Jurkat, Clone E6-1 (cell line): ENCODE data around the gene ICE2.

Source experiments
- DNase-seq: peaks from one replicate; pipeline ENCODE4 v3.0.0-alpha.2; 2011; ENCODE audit warnings: low read depth, low spot score
- H3K4me3 ChIP-seq: 2 replicates; pipeline ENCODE4 v1.5.1; 2011; ENCODE audit warnings: mild to moderate bottlenecking, low read length, control low read depth, moderate library complexity

ICE2 gene

GRCh38 chr15:60379525-60380274 is 99.2 kb downstream of the ICE2 start:
- H3K4me3 ChIP-seq, result no peak overlapping the region
- no peak for DNase-seq

DNA sequence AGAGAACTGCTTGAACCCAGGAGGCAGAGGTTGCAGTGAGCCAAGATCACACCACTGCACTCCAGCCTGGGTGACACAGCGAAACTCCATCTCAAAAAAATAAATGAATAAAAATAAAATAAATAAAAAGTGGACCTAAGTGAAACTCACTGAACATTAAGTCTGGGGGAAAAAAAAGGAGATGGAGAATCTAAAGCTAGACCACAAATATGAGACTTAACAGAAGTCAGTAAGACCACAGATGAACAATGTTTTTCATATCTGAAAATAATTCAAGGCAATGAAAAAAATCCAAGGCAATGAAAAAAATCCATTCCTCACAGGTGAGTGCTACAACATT is 99.8 kb downstream of the ICE2 start:
- DNase-seq, result no peak
- no peak overlapping the region for H3K4me3 ChIP-seq

DNA sequence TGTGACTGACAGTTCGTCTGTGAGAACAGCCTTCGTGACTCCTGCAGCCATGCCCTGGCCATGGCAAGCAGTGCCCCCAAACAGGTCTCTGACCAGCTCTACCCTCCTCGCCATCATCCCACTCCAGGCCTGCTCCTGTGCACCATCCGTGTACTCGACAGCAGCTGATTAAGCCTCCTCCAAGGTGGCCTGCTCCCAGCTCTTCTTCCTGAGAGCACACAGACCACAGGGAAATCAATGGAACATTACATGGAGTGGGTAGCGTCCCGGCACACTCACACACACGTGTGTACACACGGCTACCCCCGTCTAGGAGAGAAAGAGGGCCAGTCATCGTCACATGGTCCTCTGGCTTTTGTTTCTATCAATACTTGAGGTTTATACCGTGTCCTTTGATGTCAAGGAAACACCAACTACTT is 102.3 kb downstream of the ICE2 start:
- no peak overlapping the region for H3K4me3 ChIP-seq
- DNase-seq, result no peak

- no peak overlapping the region for H3K4me3 ChIP-seq
- no peak for DNase-seq
Observed at GRCh38 chr15:60375306-60375705, 103.6 kb downstream of the ICE2 start.

DNA sequence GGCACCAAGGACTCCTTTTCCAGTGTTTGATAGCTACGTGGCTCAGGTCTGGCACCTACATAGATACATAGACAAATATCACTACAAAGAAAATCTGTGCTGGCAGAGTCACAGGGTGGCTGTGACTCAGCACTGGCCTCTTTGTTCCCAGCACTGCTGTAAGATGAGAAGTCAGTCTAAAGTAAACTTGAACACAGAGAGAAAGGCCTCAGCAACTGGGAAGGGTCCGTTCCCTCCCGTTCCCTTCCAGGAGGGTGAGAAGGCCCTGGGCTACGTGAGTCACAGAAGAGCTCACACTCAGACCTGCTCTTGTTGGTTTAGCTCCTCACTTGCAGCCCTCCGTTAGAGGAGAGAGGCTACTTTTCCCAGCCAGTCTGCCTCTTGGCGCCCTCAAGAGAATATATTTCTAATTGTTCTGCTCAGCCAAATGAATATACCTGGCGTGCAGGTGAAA is 104.3 kb downstream of the ICE2 start:
- H3K4me3 ChIP-seq, result no peak overlapping the region
- DNase-seq, result no peak

- no peak for DNase-seq
- no peak overlapping the region for H3K4me3 ChIP-seq
Observed at GRCh38 chr15:60374209-60374608, 104.7 kb downstream of the ICE2 start.

DNA sequence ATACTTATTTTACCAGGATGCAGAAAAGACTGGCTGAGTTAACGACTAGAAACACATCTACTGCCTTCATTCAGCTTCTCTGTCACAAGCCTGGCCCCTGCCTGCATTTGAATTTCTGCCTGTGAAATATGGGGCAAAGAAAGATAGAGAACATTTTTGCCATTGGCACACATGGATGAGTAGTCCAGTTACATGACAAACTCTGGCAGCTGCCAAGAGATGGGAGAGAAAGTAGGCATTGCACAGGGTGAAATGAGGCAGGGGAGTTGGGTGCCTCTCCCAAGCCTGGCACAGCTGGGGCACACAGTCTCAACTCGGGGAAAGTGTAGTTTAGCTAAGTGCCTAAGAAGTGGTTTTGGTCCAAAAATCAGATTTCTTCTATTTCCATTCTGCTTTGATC is 105.2 kb downstream of the ICE2 start:
- DNase-seq, result no peak
- no peak overlapping the region for H3K4me3 ChIP-seq

DNA sequence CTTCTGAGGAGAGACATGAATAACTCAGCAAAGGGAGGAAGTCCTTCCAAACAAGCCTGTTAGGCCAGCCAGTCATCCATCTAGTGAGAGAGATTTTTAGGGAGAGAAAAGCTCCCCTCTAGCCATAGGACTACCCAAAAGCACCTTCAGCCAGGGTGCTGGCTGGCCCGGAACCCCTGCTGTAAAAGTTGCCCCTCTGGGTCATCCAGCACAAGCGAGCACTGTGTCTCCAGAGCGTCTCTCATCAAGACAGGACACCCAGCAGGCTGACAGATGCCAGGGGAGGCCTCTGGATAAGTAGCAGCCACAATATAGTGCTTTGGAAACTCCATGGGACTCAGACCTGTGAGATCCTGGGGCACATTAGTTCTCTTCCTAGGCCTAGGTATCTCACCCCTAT is 105.6 kb downstream of the ICE2 start:
- no peak for DNase-seq
- H3K4me3 ChIP-seq, result no peak overlapping the region

- DNase-seq, result no peak
- H3K4me3 ChIP-seq, result no peak overlapping the region
Observed at GRCh38 chr15:60372756-60373155, 106.2 kb downstream of the ICE2 start.

DNA sequence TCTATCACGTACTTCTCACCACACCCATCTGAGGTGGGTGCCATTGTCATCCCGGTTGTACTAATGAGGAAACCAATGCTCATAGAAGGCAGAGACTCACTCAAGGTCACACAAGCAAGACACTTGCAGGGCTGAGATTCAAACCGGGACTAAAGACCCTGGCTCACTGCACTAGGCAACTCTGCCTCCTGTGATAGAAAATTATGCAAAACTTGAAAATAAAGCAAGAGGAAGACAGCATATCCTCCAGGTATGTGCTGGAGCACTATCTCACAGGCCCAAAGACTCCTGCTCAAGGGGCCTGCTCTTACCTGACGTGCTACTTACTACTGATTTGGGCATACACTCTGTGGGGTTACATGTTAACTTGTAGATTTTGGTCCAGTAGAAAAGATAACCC is 106.7 kb downstream of the ICE2 start:
- no peak for DNase-seq
- H3K4me3 ChIP-seq, result no peak overlapping the region

DNA sequence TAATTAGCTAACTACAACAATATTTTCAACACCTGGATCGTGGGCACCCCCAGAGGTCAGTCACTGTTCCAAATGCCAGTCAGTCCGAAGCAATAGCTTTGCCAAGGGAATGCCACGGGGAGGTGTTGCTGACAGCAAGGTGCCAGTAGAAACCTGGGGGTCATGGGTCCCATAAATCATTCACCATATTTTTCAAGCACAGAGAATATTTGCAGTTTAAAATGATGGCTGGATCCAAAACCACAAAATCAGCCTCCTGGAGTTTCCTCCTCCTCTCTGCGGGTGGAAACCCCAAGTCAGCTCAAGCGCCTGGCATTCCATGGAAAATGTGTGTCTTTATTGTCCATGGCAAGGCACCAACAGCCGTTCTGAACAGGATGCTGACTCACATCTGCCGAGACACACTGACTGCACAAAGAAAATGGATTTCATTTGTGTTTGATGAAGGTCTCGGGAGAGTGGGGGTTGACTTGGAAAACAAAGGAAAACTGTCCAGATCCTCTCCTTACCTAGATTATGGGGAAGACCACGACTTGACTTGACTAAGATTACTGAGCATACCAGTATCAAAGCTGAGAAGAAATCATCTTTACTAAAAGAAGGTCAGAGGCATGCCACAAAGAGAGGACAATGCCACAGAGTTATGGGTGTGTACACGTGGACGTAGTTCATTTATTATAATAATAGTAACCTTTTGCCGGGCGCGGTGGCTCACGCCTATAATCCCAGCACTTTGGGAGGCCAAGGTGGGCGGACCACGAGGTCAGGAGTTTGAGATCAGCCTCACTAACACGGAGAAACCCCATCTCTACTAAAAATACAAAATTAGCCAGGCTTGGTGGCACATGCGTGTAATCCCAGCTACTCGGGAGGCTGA is 107.5 kb downstream of the ICE2 start:
- no peak for DNase-seq
- no peak overlapping the region for H3K4me3 ChIP-seq

GRCh38 chr15:60370869-60371136 is 108.1 kb downstream of the ICE2 start:
- DNase-seq, result no peak
- no peak overlapping the region for H3K4me3 ChIP-seq

DNA sequence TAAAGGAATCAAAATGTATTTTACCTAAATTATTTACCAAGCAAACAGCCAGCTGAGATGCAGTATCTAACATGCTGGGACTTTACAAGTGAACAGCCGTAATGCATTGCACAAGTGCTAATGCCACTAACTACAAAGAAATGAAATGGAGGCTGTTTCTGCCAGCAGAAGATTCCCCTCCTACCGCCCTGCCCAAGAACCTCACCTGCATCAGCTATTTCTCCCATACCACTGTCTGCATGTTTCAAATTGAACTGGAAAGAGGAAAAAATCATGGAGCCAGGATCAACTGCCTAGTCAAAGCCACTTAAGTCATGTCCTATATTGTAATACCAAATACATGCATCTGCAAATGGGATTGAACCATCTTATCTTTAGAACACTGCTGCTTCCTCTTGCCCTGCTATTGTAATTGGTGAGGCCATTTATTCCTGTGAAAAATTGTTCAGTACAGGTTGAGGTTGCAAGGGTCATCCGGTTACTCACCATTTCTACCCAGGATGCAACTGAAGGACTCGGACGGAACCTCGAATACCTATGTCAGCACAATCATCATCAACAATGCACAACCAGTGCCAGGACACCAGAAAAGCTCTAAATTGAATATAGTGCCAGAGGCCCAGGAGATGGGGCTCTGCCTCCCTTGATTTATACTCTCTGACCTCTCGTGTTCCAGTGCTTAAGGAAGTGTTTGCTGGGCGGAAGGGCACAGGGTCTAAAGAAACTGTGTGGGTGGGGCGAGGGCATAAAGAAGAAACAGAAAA is 108.7 kb downstream of the ICE2 start:
- DNase-seq, result no peak
- no peak overlapping the region for H3K4me3 ChIP-seq

DNA sequence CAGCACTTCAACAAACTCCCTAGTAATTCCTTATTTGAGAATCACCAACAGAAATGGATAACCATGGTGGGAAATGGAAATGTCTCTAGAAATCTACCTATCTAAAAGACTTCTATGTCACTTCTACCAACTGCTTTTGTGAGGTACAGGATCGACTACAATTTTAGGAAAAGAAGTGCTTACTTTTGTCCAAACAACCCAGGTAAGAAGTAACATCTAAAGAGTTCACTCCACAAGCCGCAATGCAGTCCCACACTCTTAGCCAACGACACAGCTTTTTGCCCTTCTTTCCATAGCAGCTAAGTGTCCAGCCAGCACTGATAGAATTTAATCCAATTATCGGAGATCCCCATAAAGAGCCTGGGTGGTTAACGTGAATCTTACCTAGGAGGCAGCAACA is 109.2 kb downstream of the ICE2 start:
- DNase-seq, result no peak
- H3K4me3 ChIP-seq, result no peak overlapping the region
